Renal pelvis (tissue), 4 donors: ENCODE results near the gene BHLHE23. TPM values are rescaled to one million over a fixed set of nuclear protein-coding genes. Genes with fewer than 3 reads are reported as not detected.
A peak's percentile ranks its signal among the peaks of the same experiment; 100 is the strongest.

Experiments
- DNase-seq: peaks from one replicate; pipeline ENCODE4 v3.0.0-alpha.2; 2013
- polyA plus RNA-seq, 3 donors: library from polyadenylated mRNA; unstranded; fragments of 120-200 nt; gene quantifications; one replicate each; pipeline ENCODE4 v1.2.1, GENCODE V29; 2013; ENCODE audit not compliant: insufficient read length in 3 of 3

The BHLHE23 gene
- polyA plus RNA-seq, 3 donors = 0.07 TPM; not detected in 2

DNA sequence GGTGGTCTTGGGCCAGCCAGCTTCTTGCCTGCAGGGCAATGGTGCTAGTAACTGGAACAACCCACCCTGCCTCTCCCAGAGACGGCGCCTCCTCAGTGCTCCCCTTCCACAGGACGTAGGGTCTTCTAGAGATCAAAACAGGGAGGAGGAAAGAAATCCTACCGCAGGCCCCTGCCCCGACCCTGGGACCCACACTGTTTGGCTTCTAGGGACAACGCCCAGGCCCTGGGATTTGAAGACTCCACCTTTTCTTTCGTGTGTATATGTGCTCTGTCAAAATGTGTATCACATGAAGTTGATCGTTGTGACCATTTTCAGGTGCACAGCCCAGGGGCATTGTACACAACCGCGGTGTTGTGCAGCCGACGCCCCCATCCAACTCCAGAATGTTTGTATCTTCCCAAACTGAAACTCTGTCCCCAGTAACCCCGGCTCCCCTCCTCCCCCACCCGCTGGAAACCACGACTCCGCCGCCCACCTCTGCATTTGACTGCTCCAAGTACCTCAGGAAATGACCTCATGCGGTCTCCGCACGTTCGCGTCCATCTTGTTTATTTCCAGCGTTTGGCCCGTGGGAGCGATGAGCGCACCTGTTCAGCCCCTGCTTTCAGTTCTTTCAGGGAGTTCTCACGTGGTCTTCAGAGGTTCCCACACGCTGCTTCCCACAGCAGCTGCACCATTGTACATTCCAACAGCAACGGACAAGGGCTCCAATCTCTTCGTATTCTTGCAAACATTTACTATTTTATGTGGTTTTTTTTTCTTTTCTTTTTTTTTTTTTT, 3.4 kb upstream of the BHLHE23 start:
- DNase-seq = no peak

GRCh38 chr20:63009045-63009961, 2.5 kb upstream of the BHLHE23 start:
- DNase-seq = peak; percentile 61

GRCh38 chr20:63008541-63009044, 1.8 kb upstream of the BHLHE23 start:
- DNase-seq = no peak

DNA sequence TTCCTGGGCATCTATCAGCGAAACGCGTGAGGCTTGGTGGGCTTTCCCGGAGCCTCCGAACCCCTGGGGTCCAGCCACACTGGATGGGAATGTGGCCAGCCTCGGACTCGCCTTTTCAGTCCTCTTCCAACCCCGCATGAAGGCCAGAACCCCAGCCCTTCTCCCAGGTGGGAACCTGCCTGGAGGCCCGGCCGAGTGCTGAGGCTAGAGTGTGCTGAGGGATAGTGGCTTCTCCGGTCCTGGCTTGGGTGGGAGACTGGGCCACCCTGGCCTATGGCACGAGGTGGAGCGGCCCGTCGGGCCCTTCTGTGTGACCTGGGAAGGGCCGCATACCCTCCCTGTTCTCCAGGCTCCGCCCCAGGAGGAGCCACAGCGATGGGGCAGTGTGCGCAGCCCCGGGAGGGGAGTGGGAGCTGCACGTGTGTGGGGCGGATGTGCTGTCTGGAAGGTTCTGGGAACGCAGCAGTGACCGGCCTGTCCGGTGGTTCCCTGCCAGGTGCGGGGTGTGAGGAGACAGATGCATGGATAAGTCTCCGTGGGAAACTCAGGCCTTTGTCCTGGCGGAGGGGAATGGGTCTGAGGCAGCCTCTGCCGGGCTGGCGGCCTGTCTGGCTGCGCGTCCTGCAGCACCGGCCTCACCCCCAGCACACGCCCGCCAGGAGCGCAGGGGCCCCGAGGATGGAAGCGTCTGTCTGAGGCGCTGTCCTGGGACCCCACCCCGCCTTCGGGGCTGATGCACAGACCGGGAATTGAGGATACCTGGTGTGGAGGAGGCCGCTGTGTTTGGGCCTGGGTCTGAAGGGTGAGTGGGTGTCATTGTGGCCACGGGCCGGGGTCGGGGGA, 1.1 kb upstream of the BHLHE23 start:
- DNase-seq = no peak

DNA sequence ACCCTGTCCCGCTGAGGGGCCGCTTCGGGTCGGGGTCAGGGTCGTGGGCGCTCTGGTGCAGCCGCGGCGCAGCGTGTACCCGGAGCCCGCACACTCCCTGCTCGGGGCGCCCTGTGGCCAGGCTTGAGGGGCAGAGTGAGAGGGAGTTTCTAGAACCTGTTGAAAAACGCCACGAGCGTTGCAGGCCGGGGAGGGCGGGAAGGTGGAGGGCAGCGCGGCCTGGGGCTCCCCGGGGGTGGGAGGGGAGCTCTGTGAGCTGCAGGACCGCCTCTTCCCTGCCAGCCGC, 539 bp upstream of the BHLHE23 start:
- no peak for DNase-seq

- no peak for DNase-seq
These were observed 763 bp downstream of the BHLHE23 start for GRCh38 chr20:63005862-63006539.

DNA sequence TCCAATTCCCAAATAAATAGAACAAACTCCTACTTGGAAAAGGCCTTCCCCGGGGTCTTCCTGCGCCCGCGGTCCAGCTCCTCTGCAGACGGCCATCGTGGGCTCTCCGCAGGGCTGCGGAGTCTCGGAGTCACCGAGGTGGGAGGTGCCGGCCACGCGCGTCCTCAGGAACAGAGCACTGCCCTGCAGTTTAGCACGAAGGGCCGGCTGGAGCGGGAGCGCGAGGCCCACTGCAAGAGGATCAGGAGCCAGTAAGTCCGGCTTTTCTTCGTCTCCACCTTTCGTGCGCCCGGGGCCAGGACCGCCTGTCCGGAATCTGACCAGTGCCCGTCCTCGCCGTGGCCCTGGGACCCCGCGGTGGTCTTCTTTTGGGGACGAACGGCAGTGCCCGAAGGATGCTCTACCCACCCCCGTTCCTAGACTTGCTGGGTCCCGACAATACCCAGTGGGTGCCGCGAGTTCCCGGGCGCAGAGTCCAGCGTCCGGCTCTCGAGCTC, 1.4 kb downstream of the BHLHE23 start:
- DNase-seq = no peak

DNA sequence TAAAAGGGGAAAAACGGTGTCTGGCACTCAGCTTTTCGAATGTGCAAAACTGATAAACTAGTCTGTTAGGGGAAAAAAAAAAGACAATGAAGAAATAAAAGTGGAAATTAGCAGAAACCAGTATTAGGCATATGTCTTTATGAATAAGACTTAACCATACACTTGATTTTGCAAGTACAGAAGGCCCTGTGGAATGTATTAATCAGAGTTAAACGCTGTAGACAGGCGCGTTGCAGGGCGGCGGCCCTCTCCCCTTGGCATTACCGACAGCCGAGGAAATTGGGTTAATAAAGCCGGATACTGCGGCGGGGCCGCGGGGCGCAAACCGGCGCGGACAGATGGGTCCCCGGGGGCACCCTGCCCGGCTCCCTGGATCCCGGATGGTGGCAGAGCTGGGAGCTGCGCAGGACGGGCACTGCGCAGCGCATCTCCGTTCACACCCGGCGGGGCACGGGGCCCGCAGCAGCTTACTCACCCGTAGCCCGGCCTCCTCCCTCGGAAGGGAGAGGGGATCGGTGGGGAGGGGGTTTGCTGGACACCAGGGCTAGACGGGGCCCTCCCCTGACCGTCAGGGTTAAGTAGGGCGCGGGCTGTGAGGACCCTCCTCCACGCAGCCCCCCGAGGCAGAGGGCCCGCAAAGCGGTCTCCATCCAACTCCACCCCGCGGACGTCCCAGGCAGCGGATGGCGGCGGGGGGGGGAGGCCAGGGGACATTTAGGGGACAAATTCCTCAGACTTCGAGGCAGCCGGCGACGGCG, 2.0 kb downstream of the BHLHE23 start:
- no peak for DNase-seq

- no peak for DNase-seq
These were observed 3.2 kb downstream of the BHLHE23 start for GRCh38 chr20:63003546-63003945.

DNA sequence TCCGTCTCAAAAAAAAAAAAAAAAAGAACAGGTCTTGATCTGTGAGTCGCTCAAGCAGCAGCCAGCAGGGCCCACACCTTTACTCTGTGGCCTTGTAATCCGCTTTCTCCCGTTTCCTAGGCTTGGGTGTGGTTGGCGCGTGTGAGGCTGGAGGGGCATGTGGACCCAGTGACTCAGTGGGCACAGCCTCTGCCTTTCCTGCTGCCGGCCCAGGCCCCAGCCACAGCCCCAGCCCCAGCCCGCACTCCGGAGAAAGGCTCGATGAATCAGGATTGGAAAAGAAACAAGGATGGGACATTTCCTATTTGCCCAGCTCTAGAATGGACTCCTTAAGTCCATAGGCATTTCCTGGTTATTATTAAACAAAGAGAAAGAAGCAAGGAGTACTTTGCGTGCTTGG, 4.3 kb downstream of the BHLHE23 start:
- no peak for DNase-seq

DNA sequence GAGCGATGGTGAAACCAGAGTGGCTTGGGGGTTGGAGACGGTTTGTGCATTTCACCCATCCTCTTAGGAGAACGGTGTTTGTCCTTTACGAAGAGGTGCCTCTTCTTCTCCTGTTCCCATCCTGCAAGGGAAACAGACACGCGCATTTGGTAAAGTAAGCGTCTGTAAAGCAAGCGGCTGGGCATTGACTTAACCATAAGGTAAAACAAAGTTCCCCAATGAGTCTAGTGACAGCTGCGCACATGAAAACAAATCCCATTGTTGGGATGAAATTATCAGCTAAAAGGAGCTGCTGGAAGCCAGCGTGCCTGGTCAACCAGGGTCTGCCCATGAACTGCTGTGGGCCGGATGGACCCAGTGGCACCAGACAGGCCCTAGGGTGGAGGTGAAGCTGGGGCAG, 5.8 kb downstream of the BHLHE23 start:
- no peak for DNase-seq

- no peak for DNase-seq
These were observed 6.7 kb downstream of the BHLHE23 start for GRCh38 chr20:63000036-63000435.

GRCh38 chr20:62999580-62999979, 7.2 kb downstream of the BHLHE23 start:
- DNase-seq = no peak

GRCh38 chr20:62998449-62998848, 8.3 kb downstream of the BHLHE23 start:
- no peak for DNase-seq

DNA sequence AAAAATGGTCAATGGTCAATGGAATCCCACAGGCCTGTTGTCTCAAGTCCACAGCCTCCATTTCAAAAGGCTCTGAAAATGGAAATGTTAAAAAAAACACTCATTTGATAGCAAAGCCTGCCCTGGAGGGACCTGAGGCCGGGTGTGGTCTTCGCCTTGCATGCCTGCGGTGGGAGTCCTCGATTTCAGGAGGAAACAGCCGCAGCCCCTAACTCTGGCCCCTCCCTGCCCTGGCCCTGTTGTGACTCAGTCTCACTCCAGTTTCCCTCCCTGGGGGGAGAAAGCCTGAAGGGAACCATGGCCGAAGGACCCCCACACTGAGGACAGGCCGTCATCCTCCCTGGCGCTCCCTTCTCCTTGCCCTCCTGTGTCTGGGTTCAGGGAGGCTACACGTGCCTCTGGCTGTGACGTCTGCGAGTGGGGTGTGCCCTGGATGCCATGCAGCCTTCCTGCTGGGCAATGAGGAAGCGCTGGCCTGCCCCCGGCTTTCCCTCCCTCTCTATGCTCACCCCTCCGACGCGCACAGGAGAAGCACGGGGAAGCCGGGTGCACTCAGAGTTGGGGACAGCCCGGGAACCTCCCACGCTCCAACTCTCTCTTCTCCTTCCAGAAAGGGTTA, 9.2 kb downstream of the BHLHE23 start:
- DNase-seq = no peak

DNA sequence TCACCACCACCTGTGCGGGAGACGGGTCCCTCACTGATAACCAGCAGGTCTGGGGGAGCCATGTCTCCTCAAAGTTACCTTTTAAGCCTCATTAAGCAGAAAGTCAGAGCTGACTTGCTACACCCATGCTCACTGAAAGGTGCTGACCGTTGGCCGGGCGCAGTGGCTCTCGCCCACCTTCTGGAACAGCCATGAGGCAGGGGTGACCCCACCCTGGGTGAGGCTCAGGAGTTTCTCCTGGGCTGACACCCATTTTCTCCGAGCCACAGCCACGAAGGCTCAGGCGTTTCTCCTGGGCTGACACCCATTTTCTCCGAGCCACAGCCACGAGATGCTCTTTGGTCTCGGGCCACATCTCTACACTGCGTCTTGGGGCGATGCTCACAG, 10.2 kb downstream of the BHLHE23 start:
- no peak for DNase-seq

DNA sequence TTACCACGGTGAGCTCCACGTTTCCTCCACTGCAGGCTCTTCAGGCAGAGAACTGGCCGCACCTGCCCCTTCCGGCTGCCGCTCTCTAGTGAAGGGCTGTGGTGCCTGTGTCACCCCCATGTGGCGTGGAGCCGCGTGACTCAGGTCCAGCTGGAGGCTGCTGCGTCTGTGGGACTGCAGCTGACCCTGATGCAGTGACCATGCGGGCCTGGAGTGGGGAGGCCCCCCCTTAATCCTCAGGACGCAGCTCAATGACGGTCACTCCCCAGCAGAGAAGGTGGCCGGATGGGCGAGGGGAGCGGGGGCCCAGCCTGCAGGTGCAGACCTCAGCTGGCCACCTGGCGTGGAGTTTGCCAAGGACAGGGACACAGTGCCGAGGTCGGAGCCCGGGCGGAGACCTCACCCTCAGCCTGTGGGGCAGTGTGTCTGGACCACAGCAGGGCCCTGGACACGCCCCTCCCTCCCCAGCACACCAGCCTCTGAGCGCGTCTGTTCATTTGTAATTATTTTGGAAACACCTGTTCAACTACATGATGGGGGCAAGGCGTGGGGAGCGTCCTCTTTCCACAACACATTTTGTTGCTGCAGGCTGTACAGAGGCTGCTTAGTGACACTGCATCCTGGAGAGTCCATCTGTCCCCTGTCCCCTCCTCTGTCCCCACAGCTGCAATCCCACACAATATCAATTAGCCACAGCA, 10.7 kb downstream of the BHLHE23 start:
- DNase-seq = no peak

DNA sequence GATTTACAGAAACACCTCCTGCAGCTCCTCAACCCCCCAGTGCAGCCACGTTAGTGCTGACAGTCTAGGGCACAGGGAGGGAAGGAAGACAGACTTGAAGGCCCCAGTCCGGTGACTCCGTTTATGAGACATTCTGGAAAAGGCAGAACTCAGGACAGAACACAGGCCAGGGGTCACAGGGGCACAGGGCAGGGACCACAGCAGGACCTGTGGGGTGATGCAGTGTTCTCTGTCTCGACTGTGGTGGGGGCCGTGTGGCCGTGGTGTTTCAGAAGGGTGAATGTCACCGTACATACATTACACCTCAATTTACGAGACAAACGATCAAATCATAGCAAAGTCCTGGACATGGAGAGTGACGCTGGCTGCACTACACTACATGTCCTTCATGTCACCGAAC, 11.3 kb downstream of the BHLHE23 start:
- no peak for DNase-seq

GRCh38 chr20:62994869-62995281, 11.9 kb downstream of the BHLHE23 start:
- DNase-seq = no peak
